ENCODE data around the gene PRPH.
"Not testable (repeated sequence)": the region's sequence is repeated elsewhere in the genome, so short reads cannot be mapped to it uniquely, and the experiment has no call there.

Gene PRPH

DNA sequence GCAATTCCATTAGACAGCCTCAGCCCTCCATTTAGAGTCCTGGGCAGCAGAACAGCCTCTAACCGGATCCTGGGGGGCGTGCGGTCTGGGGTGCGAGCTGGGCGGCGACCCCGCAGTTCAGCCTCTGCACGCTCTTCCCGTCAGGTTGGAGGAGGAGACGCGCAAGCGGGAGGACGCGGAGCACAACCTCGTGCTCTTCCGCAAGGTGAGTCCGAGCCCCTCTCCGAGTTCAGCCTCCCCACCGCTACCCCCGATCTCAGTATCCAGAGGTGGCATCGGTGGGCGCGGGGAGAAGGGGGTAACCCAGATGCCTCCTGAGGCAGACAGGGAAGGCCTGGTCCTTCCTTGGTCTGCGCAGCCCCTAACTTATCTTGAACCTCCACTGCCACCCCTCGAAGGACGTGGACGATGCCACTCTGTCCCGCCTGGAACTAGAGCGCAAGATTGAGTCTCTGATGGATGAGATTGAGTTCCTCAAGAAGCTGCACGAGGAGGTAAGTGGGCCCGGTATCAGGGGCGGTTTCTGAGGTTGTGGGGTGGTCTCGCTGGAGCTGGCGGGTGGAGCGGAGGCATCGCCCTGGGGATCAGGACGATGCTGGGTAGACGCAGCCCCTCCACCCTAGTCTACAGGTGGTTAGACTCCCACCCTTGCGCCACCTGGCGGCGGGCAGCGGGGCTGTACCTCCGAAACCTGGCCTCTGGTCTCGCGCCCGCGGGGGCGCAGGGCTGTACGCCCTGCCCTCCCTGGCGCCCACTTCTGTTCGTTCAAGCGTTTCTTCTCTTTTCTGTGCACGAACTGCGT lies 1.3 kb downstream of the PRPH start:
- Histone ChIP-seq H3K9me3 (ENCODE audit: control insufficient read depth, low read length) (no peaks in the 10 kb centered on the region), H3K9ac (ENCODE audit: low read length) (no peak overlapping the region), H3K27me3 (ENCODE audit: control insufficient read depth, insufficient read depth, low read length) (peaks cover 59% of the 10 kb centered on the region), H3K4me3 (ENCODE audit: low read length) (no peak overlapping the region), H3K4me1 (ENCODE audit: control insufficient read depth, insufficient read depth, low read length) (peaks cover 48% of the 10 kb centered on the region), H3K36me3 (ENCODE audit: control insufficient read depth, insufficient read depth, low read length) (no peaks in the 10 kb centered on the region)

DNA sequence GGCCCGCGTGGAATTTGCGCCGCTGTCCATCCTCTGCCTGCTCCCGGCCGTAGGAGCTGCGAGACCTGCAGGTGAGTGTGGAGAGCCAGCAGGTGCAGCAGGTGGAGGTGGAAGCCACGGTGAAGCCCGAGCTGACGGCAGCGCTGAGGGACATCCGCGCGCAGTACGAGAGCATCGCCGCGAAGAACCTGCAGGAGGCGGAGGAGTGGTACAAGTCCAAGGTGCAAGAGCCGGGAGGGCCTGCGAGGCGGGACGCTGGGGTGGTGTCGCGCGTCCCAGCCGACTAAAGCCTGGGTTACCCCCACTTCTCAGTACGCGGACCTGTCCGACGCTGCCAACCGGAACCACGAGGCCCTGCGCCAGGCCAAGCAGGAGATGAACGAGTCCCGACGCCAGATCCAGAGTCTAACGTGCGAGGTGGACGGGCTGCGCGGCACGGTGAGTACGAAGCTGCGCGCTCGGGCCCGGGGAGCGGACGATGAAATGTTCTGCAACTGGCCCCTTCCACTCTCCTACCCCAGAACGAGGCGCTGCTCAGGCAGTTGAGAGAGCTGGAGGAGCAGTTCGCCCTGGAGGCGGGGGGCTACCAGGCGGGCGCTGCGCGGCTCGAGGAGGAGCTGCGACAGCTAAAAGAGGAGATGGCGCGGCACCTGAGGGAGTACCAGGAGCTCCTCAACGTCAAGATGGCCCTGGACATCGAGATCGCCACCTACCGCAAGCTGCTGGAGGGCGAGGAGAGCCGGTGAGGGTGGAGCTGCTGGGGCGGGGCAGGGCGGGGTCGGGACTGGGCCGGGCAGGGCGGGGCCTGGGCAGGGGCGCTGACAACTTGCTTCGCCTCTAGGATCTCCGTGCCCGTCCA lies 2.1 kb downstream of the PRPH start:
- Histone ChIP-seq H3K4me1 (ENCODE audit: control insufficient read depth, insufficient read depth, low read length) (peaks cover 48% of the 10 kb centered on the region), H3K36me3 (ENCODE audit: control insufficient read depth, insufficient read depth, low read length) (no peaks in the 10 kb centered on the region), H3K9ac (ENCODE audit: low read length) (no peak overlapping the region), H3K9me3 (ENCODE audit: control insufficient read depth, low read length) (no peaks in the 10 kb centered on the region), H3K27me3 (ENCODE audit: control insufficient read depth, insufficient read depth, low read length) (peaks cover 61% of the 10 kb centered on the region), H3K4me3 (ENCODE audit: low read length) (no peak overlapping the region)

DNA sequence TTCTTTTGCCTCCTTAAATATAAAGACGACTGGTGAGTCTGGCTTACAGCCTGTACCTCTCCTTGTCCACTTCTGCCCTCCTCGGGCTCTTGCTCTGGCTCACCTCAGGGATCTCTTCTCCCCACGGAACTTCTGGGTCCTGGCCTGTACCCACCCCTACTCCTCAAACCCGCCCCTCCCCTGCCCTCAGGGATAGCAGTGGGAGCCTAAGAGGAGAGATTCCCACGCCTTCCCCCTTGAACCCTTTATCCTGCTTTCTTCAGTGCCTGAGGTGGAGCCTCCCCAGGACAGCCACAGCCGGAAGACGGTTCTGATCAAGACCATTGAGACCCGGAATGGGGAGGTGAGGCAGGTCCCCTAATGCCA lies 2.7 kb downstream of the PRPH start:
- H3K9me3 ChIP-seq (ENCODE audit: control insufficient read depth, low read length), result no peaks in the 10 kb centered on the region
- peaks cover 61% of the 10 kb centered on the region for H3K27me3 ChIP-seq (ENCODE audit: control insufficient read depth, insufficient read depth, low read length)
- peaks cover 43% of the 10 kb centered on the region for H3K4me1 ChIP-seq (ENCODE audit: control insufficient read depth, insufficient read depth, low read length)
- no peaks in the 10 kb centered on the region for H3K36me3 ChIP-seq (ENCODE audit: control insufficient read depth, insufficient read depth, low read length)
- H3K9ac ChIP-seq (ENCODE audit: low read length), result no peak overlapping the region
- no peak overlapping the region for H3K4me3 ChIP-seq (ENCODE audit: low read length)

DNA sequence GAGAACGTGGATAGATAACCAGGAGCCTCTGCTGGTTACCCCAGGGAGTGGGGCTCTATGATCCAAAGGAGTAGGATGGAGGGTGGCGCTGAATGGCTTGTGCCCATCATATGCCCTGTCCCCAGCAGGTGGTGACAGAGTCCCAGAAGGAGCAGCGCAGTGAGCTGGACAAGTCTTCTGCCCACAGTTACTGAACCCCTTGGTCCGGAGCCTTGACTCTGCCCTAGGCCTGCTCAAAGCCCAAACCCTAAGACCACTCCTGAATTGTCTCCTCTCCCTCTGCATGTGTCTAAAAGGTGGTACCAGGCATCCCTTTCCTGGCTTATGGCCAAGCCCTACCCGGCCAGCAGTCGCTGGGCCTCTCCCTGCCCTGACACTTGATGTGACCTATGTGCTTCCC lies 3.2 kb downstream of the PRPH start:
- H3K27me3 ChIP-seq (ENCODE audit: control insufficient read depth, insufficient read depth, low read length), result peaks cover 64% of the 10 kb centered on the region
- peaks cover 38% of the 10 kb centered on the region for H3K4me1 ChIP-seq (ENCODE audit: control insufficient read depth, insufficient read depth, low read length)
- no peak overlapping the region for H3K9ac ChIP-seq (ENCODE audit: low read length)
- H3K36me3 ChIP-seq (ENCODE audit: control insufficient read depth, insufficient read depth, low read length), result no peaks in the 10 kb centered on the region
- no peaks in the 10 kb centered on the region for H3K9me3 ChIP-seq (ENCODE audit: control insufficient read depth, low read length)
- H3K4me3 ChIP-seq (ENCODE audit: low read length), result no peak overlapping the region

DNA sequence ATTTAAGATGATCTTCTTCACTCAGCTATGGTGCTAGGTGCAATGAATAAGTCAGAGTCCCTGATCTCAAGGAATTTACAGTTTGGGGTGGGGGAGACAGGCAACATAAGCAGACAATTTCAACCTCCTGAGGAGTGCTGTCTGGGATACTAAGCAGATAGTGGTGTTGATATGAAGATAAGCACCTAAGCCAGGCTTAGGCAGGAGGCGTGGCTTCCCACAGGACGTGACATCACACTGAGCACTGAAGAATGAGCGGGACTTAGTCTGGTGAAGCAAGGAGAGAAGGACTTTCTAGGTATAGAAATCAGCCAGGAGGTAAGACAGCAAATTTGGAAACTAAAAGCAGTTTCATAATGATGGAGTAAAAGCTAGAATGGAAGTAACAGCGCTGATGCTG lies 6.8 kb downstream of the PRPH start:
- H3K4me1 ChIP-seq (ENCODE audit: control insufficient read depth, insufficient read depth, low read length), result peaks cover 11% of the 10 kb centered on the region
- H3K9me3 ChIP-seq (ENCODE audit: control insufficient read depth, low read length), result no peaks in the 10 kb centered on the region
- no peak overlapping the region for H3K4me3 ChIP-seq (ENCODE audit: low read length)
- H3K27me3 ChIP-seq (ENCODE audit: control insufficient read depth, insufficient read depth, low read length), result peaks cover 28% of the 10 kb centered on the region
- H3K36me3 ChIP-seq (ENCODE audit: control insufficient read depth, insufficient read depth, low read length), result no peaks in the 10 kb centered on the region
- no peak overlapping the region for H3K9ac ChIP-seq (ENCODE audit: low read length)

DNA sequence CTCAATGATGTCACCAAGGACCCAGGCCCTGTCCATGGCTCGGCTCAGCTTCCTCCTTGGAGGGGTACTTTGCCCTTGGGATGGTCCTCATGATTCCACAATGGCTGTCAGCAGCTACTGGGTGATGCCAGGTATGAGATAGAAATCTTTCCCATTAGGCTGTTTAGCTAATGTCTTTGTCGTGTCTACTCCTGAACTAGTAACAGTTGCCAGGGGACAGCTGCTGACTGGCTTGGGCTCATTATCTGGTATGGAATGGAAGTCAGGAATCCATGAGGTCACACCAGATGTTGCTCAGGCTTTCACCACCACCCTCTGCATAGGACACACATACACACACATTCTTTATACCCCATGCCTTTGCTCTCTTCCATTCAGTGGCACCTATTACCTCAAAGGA lies 9.2 kb downstream of the PRPH start:
- Histone ChIP-seq H3K4me3 (ENCODE audit: low read length) (no peak overlapping the region), H3K4me1 (ENCODE audit: control insufficient read depth, insufficient read depth, low read length) (no peaks in the 10 kb centered on the region), H3K9ac (ENCODE audit: low read length) (no peak overlapping the region), H3K27me3 (ENCODE audit: control insufficient read depth, insufficient read depth, low read length) (peaks cover 7% of the 10 kb centered on the region), H3K9me3 (ENCODE audit: control insufficient read depth, low read length) (no peaks in the 10 kb centered on the region), H3K36me3 (ENCODE audit: control insufficient read depth, insufficient read depth, low read length) (no peaks in the 10 kb centered on the region)

DNA sequence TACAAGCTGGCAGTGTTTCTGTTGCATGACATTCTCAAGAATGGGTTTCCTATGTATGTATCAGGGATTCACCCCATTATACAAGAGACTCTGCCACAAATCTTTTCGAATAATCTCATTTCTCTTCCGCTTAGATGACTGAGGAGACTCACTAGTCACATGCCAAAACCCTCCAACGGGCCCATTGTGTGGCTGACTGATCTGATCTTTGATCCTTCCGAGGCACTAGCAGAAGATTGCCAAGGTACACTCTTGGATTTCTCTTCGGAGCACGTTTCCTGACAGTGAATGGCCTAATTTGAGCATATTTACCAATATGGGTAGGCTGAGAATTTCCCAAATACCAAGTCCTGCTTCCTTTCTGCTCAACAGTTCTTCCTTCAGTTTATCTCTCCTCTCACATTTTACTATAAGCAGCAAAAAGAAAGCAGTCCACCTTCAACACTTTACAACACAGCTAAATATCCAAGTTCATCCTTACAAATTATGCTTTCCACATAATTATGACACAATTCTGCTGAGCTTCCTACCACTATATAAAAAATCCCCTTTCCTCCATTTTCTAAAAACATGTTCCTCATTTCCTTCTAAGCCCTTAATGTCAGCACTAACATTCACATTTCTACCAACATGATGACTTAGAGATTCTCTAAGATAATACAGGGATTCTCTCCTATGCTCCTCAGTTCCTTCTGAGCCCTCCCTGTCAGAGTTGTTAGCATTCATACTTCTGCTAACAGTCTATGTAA lies 11.0 kb downstream of the PRPH start:
- Histone ChIP-seq H3K4me1 (ENCODE audit: control insufficient read depth, insufficient read depth, low read length) (no peaks in the 10 kb centered on the region), H3K36me3 (ENCODE audit: control insufficient read depth, insufficient read depth, low read length) (no peaks in the 10 kb centered on the region), H3K27me3 (ENCODE audit: control insufficient read depth, insufficient read depth, low read length) (peaks cover 7% of the 10 kb centered on the region), H3K9ac (ENCODE audit: low read length) (no peak overlapping the region), H3K9me3 (ENCODE audit: control insufficient read depth, low read length) (no peaks in the 10 kb centered on the region), H3K4me3 (ENCODE audit: low read length) (no peak overlapping the region)

DNA sequence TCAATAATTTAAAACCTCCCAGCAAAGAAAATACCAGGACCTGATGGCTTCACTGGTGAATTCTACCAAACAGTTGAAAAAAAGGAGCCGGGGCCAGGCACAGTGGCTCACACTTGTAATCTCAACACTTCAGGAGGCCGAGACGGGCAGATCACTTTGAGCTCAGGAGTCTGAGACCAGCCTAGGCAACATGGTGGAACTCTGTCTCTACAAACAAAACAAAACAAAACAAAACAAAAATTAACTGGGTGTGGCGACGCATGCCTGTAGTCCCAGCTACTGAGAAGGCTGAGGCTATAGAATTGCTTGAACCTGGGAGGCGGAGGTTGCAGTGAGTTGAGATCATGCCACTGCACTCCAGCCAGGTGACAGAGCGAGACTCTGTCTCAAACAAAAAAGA lies 14.4 kb downstream of the PRPH start:
- Histone ChIP-seq H3K27me3 (ENCODE audit: control insufficient read depth, insufficient read depth, low read length) (no peaks in the 10 kb centered on the region), H3K9ac (ENCODE audit: low read length) (no peak overlapping the region), H3K4me1 (ENCODE audit: control insufficient read depth, insufficient read depth, low read length) (no peaks in the 10 kb centered on the region), H3K36me3 (ENCODE audit: control insufficient read depth, insufficient read depth, low read length) (no peaks in the 10 kb centered on the region), H3K4me3 (ENCODE audit: low read length) (no peak overlapping the region), H3K9me3 (ENCODE audit: control insufficient read depth, low read length) (no peaks in the 10 kb centered on the region)

DNA sequence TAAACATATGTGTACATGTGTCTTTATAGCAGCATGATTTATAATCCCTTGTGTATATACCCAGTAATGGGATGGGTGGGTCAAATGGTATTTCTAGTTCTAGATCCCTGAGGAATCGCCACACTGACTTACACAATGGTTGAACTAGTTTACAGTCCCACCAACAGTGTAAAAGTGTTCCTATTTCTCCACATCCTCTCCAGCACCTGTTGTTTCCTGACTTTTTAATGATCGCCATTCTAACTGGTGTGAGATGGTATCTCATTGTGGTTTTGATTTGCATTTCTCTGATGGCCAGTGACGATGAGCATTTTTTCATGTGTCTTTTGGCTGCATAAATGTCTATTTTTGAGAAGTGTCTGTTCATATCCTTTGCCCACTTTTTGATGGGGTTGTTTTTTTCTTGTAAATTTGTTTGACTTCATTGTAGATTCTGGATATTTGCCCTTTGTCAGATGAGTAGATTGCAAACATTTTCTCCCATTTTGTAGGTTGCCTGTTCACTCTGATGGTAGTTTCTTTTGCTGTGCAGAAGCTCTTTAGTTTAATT lies 15.6 kb downstream of the PRPH start:
- not testable (repeated sequence) for H3K9ac ChIP-seq (ENCODE audit: low read length); H3K9me3 ChIP-seq (ENCODE audit: control insufficient read depth, low read length); H3K4me3 ChIP-seq (ENCODE audit: low read length); H3K27me3 ChIP-seq (ENCODE audit: control insufficient read depth, insufficient read depth, low read length); H3K36me3 ChIP-seq (ENCODE audit: control insufficient read depth, insufficient read depth, low read length); H3K4me1 ChIP-seq (ENCODE audit: control insufficient read depth, insufficient read depth, low read length)

DNA sequence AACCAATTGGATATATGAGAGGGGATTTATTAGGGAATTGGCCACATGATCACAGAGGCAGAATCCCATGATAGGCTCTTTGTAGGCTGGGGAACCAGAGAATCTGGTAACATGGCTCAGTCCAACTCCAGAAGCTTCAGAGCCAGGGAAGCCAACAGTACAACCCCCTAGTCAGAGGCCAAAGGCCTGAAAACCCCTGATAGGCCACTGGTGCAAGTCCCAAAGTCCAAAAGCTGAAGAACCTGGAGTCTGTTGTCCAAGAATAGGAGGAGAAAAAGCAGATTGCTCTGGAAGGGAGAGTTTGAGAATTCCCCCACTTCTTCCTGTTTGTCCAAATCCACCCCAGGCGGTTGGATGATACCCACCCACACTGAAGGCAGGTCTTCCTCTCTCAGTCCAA lies 19.9 kb downstream of the PRPH start:
- Histone ChIP-seq H3K4me3 (ENCODE audit: low read length) (no peak overlapping the region), H3K27me3 (ENCODE audit: control insufficient read depth, insufficient read depth, low read length) (no peaks in the 10 kb centered on the region), H3K9ac (ENCODE audit: low read length) (no peak overlapping the region), H3K9me3 (ENCODE audit: control insufficient read depth, low read length) (no peaks in the 10 kb centered on the region), H3K4me1 (ENCODE audit: control insufficient read depth, insufficient read depth, low read length) (no peaks in the 10 kb centered on the region), H3K36me3 (ENCODE audit: control insufficient read depth, insufficient read depth, low read length) (no peaks in the 10 kb centered on the region)

DNA sequence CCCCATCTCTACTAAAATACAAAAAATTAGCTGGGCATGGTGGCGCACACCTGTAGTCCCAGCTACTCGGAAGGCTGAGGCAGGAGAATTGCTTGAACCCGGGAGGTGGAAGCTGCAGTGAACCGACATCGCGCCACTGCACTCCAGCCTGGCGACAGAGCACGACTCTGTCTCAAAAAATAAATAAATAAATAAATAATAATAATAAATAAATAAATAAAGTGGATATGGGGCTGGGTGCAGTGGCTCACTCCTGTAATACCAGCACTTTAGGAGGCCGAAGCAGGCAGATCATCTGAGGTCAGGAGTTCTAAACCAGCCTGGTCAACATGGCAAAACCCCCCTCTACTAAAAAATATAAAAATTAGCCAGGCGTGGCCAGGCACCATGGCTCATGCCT lies 22.2 kb downstream of the PRPH start:
- H3K4me3 ChIP-seq (ENCODE audit: low read length); H3K9me3 ChIP-seq (ENCODE audit: control insufficient read depth, low read length): not testable (repeated sequence)

More for the DNA sequence above, 22.2 kb downstream of the PRPH start:
- not testable (repeated sequence) for H3K27me3 ChIP-seq (ENCODE audit: control insufficient read depth, insufficient read depth, low read length); H3K4me1 ChIP-seq (ENCODE audit: control insufficient read depth, insufficient read depth, low read length); H3K9ac ChIP-seq (ENCODE audit: low read length); H3K36me3 ChIP-seq (ENCODE audit: control insufficient read depth, insufficient read depth, low read length)
